HepG2 (cell line): ENCODE data around the gene FGGY. TPM values are rescaled to one million over a fixed set of nuclear protein-coding genes. Genes with fewer than 3 reads are reported as not detected.

Experiments
- BHLHE40 ChIP-seq: IDR thresholded peaks from 2 replicates; pipeline ENCODE4 v1.6.1; 2011; ENCODE audit warnings: low read length, improper control_type of control experiment
- BRCA1 ChIP-seq: sonication (generic); formaldehyde crosslinking; IDR thresholded peaks from 2 replicates; pipeline ENCODE4 v1.4.0; 2020; ENCODE audit warnings: missing genetic modification reagents
- CENPBD1 ChIP-seq: sonication (generic); formaldehyde crosslinking; IDR thresholded peaks from 2 replicates; pipeline ENCODE4 v1.8.0; 2022; ENCODE audit warnings: missing genetic modification reagents, low read depth, mild to moderate bottlenecking, borderline replicate concordance
- HMGA1 ChIP-seq: sonication (generic); formaldehyde crosslinking; conservative IDR thresholded peaks from 2 replicates; pipeline ENCODE4 v1.4.0; 2020; ENCODE audit warnings: missing genetic modification reagents
- KAT7 ChIP-seq: IDR thresholded peaks from 2 replicates; pipeline ENCODE4 v1.6.1; 2018; ENCODE audit warnings: borderline replicate concordance, missing compliant biosample characterization
- KLF13 ChIP-seq: sonication (generic); formaldehyde crosslinking; IDR thresholded peaks from 2 replicates; pipeline ENCODE4 v1.4.0; 2020; ENCODE audit warnings: mild to moderate bottlenecking, missing genetic modification reagents
- MTF1 ChIP-seq: sonication (generic); formaldehyde crosslinking; IDR thresholded peaks from 2 replicates; pipeline ENCODE4 v1.5.0; 2020; ENCODE audit warnings: missing genetic modification reagents
- NFKB2 ChIP-seq: sonication (generic); formaldehyde crosslinking; IDR thresholded peaks from 2 replicates; pipeline ENCODE4 v1.4.0; 2020; ENCODE audit warnings: missing genetic modification reagents, borderline replicate concordance
- PRDM10 ChIP-seq: sonication (generic); formaldehyde crosslinking; IDR thresholded peaks from 2 replicates; pipeline ENCODE4 v1.4.0; 2020; ENCODE audit warnings: low read depth, missing genetic modification reagents
- RBAK ChIP-seq: sonication (generic); formaldehyde crosslinking; IDR thresholded peaks from 2 replicates; pipeline ENCODE4 v1.5.1; 2020; ENCODE audit warnings: mild to moderate bottlenecking, missing genetic modification reagents
- SIX1 ChIP-seq: sonication (generic); formaldehyde crosslinking; IDR thresholded peaks from 2 replicates; pipeline ENCODE4 v1.4.0; 2020; ENCODE audit warnings: missing genetic modification reagents, borderline replicate concordance
- SPEN ChIP-seq: sonication (generic); formaldehyde crosslinking; IDR thresholded peaks from 2 replicates; pipeline ENCODE4 v1.5.1; 2020; ENCODE audit warnings: low read depth, mild to moderate bottlenecking, missing genetic modification reagents
- TFDP2 ChIP-seq: sonication (generic); formaldehyde crosslinking; IDR thresholded peaks from 2 replicates; pipeline ENCODE4 v1.4.0; 2020; ENCODE audit warnings: missing genetic modification reagents
- THAP11 ChIP-seq: IDR thresholded peaks from 2 replicates; pipeline ENCODE4 v1.6.1; 2016; ENCODE audit warnings: missing biosample characterization, missing genetic modification reagents
- ZBTB46 ChIP-seq: sonication (generic); formaldehyde crosslinking; IDR thresholded peaks from 2 replicates; pipeline ENCODE4 v1.4.0; 2020; ENCODE audit warnings: mild to moderate bottlenecking, missing genetic modification reagents, borderline replicate concordance
- ZKSCAN5 ChIP-seq: sonication (generic); formaldehyde crosslinking; IDR thresholded peaks from 2 replicates; pipeline ENCODE4 v1.5.1; 2020; ENCODE audit warnings: mild to moderate bottlenecking, missing genetic modification reagents
- ZNF143 ChIP-seq: sonication (generic); formaldehyde crosslinking; IDR thresholded peaks from 2 replicates; pipeline ENCODE4 v1.4.0; 2020; ENCODE audit warnings: missing genetic modification reagents
- ZNF512B ChIP-seq: sonication (generic); formaldehyde crosslinking; IDR thresholded peaks from 2 replicates; pipeline ENCODE4 v1.5.1; 2020; ENCODE audit warnings: missing genetic modification reagents, mild to moderate bottlenecking, borderline replicate concordance
- ZNF839 ChIP-seq: sonication (generic); formaldehyde crosslinking; IDR thresholded peaks from 2 replicates; pipeline ENCODE4 v1.4.0; 2020; ENCODE audit warnings: missing genetic modification reagents, mild to moderate bottlenecking, borderline replicate concordance
- polyA plus RNA-seq, 8 experiments: library from polyadenylated mRNA; depleted of rRNA in 3 of 8; stranded (reverse) in 7 of 8; unstranded in 1 of 8; fragments of >200 nt; fragmentation: Illumina TruSeq in 4 of 8; extraction: Trizol in 4 of 8; gene quantifications; 2 replicates each; pipeline versions ENCODE4 v1.2.1 to v1.2.3, GENCODE V29; 2011 to 2016; ENCODE audit warnings: low read depth in 4 of 8, missing spikeins in 1 of 8, mixed read lengths in 1 of 8; ENCODE audit not compliant: insufficient read depth in 1 of 8
- total RNA-seq, 5 experiments: library from RNA; depleted of rRNA; stranded (reverse); fragments of >200 nt; fragmentation: Illumina TruSeq; extraction: Trizol; gene quantifications; 2 replicates each; pipeline ENCODE4 v1.2.3, GENCODE V29; 2016; ENCODE audit warnings: low read depth in 1 of 5

Gene FGGY
- total and polyA plus RNA-seq, 2 of the 13 experiments (the other 11 are each of a cell fraction or from before 2014, with no cell fraction given): 15.7 to 27.5 TPM

GRCh38 chr1:59730759-59731478 is 434.0 kb downstream of the FGGY start (continued):
- peak; percentile 61; the same call in 1 of the 2 replicates for TF ChIP-seq TFDP2
- TF ChIP-seq BHLHE40: 0 out of 2 replicates have a peak, but pooled peaks have one; percentile 18
- TF ChIP-seq MTF1 (CRISPR knock-in tag): no peak
- TF ChIP-seq THAP11 (CRISPR knock-in tag): peak; percentile 37; the same call in 1 of the 2 replicates
- TF ChIP-seq RBAK (CRISPR knock-in tag): no peak
- no peak for TF ChIP-seq ZBTB46 (CRISPR knock-in tag)
- no peak for TF ChIP-seq HMGA1 (CRISPR knock-in tag)
- no peak for TF ChIP-seq BRCA1
- TF ChIP-seq CENPBD1 (CRISPR knock-in tag): no peak
- no peak for TF ChIP-seq NFKB2 (CRISPR knock-in tag)
- TF ChIP-seq SIX1 (CRISPR knock-in tag): peak; percentile 33; the same call in 1 of the 2 replicates
- TF ChIP-seq KAT7 (CRISPR knock-in tag): no peak; the same call in 1 of the 2 replicates
- TF ChIP-seq KLF13 (CRISPR knock-in tag): no peak
- TF ChIP-seq ZNF143 (CRISPR knock-in tag): no peak
- no peak for TF ChIP-seq ZKSCAN5 (CRISPR knock-in tag)
- 0 out of 2 replicates have a peak, but pooled peaks have one; percentile 43 for TF ChIP-seq SPEN (CRISPR knock-in tag)
- TF ChIP-seq PRDM10 (CRISPR knock-in tag): no peak
- no peak for TF ChIP-seq ZNF839 (CRISPR knock-in tag)
- TF ChIP-seq ZNF512B: no peak
